Stimulated activated CD4-positive, alpha-beta T cell treated with anti-CD3 and anti-CD28 coated beads, Interleukin-1b, Interleukin-23, amount 100 ng/mL, for 1 hour (primary cell): ENCODE results near the gene FGF12.

ENCODE experiments used
- DNase-seq, 2 donors: peaks; one replicate each; pipeline ENCODE4 v3.0.0-alpha.2; 2020; ENCODE audit warnings: low read depth in 2 of 2

The FGF12 gene

DNA sequence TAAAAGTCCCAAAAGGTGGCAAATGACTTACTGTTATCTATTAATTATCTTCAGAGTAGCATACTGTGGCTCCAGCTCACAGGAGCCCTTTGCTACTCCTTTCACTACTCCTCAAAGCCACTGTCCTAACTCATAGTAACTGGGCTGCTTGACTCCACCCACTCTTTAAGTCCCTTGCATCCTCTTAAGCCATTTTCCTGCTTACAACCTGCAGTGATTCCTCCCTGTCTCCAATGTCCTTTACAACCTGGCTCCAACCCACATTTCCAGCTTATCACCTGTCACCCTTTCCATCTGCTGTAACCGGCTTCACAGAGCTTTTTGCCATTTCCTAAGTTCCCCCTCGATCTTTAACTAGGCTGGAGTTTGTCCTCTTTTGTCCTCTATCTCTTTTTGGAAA is 388.1 kb downstream of the FGF12 start:
- DNase-seq, result no peak

DNA sequence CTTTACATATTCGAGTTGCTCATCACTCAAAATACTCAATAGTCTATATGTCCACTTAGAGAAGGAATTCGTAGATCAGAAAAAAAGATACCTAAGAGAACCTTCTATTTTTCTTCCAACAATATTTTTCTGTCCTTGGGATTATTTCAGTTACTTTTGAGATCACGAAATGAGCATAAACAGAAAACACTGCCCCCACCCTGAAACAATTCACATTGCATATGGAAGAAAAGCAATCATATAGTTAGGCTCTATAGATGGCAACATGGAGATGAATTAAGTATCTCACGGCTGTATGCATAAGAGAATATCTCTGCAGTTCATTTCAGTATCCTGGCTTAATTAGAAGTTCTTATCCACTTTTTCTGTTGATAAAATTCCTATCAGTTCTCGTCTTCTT is 391.1 kb downstream of the FGF12 start:
- DNase-seq, result no peak

DNA sequence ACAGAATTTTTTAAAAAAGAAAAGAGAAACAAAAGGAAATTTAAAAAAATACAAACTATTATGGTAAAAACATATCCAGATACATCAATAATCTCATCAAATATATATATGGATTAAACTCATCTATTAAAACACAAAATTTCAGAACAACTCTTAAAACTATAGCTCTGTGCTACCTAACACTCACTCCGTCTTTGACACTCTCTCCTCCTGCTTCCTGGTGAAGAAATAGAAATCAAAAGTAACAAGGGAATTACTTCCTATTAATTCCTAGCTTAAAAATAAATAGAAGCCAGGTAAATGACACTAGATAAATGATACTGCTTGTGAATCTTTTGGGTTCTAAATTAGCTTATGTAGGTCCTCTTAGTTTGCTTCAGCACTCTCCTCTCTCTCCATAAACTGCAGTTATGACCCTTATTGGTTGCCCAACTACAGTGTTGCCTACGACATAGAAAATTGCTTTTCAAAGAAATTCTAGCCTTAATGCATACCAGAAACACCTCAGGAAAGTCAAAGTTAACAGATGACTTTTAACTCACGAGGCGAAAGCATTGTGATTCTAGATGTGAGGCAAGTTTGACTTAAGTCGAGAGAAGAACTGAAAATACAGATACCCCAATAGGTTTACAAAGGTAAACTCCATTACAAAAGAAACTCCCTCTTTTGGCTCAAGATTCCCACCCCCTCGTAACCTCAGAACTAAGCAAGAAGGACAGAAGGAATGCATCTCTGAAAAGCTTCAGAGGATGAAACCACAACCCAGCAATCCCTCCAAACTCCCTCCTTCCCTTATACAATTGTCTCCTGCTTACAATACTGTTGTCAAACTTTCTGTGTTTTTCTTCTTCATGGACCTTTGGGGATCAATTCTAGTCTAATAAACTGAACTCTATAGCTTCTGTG is 394.7 kb downstream of the FGF12 start:
- no peak for DNase-seq

DNA sequence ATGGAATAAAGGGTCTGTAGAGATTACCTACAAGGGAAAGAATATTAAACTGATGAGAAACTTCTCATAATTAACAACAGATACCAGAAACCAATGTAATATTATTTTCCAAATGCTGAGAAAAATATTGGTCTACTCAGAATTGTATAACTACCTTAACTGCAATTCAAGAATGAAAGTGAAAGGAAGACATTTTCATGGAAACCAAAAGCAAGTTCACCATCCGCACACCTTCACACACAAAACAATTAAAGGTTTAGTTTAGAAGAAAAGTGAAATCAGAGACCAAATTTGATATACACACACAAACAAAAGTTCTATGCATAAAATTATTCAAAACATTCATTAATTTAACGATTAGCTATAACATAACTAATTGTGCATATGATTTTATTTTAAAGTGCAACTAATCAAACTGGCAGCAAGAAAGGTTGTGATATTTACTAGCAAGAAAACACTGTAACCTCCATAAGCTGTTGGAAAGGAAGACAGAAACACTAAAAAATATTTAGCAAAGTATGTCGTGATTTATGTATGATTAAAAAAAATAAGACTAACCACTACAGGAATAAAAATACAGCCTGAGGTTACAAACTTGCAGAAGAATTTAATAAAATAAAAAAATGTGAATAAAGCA is 395.5 kb downstream of the FGF12 start:
- DNase-seq, result no peak

DNA sequence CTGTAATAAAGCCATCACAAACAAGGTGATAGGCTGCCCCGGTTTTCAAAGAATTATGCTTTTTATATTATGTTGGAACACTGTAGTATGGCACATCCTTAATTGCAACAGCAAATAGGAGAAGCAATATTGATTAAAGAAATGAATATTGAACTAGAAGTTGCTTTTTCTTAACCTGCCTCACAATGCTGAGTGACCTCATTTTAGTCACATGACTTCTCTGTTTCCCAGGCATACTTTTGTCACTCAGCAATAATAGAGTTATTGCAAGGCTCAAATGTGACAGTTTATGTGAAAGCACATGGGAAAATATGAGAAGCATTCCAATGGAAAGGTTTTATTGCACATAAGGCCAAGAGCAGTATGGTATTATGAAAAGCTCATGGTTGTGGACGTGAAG is 400.7 kb downstream of the FGF12 start:
- DNase-seq, result no peak

DNA sequence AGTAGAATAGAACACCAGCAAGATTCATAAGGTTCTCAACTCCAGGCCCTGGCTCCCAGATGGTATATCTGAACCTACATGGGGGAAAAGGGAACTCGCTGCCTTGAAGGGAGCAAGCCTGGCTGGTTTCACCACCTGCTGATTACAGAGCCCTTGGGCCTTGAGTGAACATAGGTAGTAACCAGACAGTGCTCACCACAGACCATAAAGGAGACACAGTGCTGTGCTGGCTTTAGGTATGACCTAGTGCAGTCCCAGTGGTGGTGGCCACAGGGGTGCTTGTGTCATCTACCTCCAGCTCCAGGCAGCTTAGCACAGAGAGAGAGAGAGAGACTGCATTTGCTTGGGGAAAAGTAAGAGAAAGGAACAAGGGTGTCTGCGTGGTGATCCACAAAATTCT is 409.8 kb downstream of the FGF12 start:
- no peak for DNase-seq

DNA sequence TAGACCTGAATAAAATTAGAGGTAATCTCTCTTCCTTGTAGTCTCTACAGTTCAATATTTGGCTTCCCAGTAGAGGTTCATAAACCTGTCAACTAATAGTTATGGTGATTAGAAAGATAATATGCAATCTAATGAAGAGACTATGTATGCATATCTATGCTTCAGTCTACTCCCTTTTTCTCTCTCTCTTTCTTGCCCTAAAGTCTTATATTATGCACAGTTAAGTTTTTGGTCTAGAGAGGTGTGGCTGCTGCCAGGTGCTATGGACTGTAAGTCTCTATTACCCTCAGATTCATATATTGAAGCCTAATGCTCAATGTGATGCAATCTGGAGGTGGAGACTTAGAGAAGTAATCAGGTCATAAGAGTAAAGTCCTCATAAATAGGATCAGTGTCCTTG is 413.7 kb downstream of the FGF12 start:
- no peak for DNase-seq

DNA sequence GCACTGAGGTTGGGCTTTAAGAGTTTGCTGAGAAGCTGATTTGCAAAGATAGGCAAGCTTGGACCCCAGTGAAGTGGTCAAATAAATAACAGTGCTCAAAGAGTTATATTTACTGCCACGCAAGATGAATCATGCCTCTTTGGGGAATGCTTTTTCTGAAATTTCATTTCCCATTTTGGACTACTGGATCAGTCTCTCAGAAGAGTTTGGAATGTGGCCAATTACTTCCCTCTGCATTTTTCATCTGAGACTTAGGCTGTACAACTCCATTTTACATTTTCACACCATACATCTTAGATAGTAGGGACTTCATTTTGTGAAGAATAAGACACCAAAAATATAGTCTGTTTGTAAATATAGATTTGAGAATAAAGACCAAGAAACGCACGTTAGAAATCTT is 419.7 kb downstream of the FGF12 start:
- no peak for DNase-seq

DNA sequence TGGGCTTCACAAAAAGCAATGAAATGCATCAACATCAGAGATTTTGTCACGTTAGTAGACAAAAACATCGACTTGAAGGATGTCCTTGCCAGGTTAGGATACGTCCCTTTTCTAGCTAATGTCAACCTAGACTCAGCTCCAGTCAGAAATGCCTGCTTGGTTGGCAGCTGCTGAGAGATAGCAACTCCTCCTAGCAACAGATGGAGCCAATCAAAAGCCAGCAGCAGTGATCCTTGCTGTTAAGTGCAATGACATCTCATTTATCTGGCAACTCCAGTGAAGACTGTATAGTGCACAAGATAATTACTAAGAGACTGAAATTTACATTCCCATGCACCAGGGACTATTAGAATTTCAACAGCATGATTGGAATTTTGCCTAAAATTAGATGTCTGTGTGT is 424.1 kb downstream of the FGF12 start:
- DNase-seq, result no peak

DNA sequence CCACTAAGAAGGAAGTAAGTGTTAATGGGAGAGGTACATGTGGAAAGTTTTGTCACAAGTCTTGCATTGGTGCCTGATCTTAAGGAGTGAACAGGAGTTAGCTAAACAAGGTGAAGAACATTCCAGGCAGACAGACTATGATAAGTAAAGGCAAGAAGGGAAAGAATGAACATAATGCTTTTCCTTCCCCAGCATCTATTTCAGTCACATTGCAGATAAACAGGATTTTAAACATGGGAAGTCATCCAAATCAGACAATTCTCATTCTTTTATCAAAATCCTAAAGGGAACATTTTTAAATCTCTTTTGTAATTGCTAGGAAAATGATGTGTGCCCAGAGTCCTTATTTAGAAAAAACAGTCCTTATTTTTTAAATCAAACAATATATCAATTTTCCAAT is 424.6 kb downstream of the FGF12 start:
- no peak for DNase-seq

DNA sequence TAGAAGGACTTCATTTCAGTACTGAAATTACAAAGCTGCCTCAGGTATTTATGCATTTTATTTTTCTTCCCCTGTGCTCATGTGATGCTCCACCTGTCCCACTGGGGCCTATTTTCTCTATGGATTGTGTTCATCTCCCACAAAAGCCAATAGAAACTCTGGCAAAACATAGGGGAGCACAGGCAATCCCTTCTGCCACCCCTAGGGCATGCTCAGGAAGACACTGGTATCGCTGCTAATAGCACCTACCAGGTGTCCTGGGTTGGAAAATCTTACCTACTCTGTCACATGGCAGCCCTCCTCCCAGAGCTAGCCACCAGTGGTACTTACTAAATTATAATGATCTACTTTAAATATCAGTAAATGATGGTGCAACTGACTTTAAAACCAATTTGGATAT is 427.4 kb downstream of the FGF12 start:
- no peak for DNase-seq

DNA sequence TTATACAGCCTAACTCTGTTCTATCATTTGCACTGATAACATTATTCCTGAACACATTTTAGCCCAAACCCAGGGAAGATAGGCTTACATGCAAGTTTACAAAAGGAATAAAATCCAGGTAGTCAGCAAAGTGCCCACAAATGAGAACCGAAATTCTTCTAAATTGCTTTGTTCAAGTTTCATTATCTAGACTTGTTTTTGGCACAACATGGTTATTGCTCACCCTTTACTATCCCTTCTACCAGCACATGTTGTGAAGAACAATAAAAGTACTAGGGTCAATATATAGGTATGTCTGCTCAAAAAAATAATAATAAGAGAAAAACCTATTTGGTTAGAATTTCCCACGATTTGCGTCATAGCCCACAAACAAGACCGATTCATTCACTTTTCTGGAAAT is 430.5 kb downstream of the FGF12 start:
- no peak for DNase-seq

DNA sequence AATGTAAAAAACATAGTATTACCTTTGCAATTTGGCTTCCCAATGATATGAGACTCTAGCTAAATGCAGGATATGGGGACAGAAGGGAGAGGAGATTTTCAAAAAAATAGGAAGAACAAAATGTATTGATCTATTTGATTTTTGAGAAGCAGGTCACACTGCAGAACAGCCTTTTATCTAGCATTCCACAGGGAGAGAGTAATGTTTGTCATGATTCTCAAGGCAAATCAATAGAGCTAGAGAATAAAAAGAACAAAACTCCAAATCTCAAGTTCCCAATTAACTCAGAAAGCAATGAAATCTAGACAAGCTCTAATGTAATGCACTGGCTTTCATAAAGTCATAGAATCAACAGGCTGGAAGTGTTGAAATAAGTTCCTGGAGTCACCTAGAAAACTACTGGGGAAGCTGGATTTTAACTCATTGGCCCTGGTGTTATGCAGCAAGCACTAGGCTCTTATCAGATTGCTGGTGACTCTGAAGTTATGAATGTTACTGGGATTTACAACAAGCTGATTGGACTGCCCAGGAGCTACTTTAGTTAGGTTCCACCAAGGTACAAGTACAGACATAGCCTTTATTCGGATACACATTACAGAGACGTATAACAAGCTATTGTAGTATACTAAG is 442.8 kb downstream of the FGF12 start:
- no peak for DNase-seq

DNA sequence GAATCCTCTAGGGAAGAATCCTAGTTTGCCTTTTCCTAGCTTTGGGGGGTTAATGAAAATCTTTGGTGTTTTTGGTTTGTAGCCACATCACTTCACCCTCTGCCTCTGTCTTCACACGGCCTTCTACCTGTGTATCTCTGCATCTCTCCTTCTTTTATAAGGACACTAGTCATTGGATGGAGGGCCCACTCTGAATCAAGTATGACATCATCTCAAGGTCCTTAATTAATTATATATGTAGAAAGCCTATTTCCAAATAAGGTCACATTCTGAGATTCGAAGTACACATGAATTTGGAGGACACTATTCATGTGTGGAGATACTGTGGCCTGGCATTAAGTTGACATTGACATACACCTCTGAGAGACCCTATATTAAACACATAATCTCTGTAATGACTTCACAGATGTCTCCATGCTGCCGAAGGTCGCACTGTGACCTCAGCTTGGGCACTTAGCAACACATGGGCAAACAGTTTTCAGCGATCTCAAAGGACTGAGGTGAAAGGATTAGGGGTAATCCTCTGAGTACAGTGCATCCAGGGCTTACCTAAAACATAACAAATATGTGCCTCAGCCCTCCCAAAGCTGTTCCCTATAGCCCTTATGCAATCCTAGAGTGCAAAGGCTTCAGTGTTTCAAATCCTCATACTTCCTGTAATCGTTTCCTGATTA is 446.0 kb downstream of the FGF12 start:
- DNase-seq, result no peak

DNA sequence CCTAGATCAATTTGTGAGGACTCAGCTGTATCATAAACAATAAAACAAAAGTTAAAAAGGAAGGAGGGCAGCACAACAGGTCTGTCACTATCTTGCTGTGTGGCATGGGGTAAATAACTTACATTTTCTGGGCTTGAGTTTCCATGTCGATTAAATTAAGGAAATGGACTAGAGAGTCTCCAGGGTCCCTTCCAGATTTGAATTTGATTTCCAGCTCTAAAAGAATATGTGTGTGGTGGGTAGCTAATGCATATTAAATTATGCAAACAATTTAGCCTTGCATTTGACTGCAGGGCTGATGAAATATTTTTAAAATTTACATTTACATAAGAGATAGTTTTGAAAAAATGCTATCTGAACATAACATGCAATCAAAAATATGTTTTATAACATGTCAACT is 447.7 kb downstream of the FGF12 start:
- no peak for DNase-seq

DNA sequence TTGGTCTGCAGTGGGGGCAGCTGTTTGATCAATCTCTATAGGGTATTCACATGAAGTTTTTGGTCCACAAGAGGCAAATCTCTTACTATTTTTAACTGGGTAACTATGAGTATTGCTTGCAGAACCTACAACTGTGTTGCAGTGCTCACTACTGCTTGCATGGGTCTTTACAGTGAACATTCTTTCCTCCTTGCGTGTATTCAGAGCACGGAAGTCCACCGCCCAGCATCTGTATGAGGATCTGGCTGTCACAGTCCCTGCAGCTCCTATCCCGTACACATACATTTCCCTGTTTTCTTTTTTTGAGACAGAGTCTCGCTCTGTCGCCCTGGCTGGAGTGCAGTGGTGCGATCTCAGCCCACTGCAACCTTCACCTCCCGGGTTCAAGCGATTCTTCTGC is 449.9 kb downstream of the FGF12 start:
- DNase-seq, result no peak

DNA sequence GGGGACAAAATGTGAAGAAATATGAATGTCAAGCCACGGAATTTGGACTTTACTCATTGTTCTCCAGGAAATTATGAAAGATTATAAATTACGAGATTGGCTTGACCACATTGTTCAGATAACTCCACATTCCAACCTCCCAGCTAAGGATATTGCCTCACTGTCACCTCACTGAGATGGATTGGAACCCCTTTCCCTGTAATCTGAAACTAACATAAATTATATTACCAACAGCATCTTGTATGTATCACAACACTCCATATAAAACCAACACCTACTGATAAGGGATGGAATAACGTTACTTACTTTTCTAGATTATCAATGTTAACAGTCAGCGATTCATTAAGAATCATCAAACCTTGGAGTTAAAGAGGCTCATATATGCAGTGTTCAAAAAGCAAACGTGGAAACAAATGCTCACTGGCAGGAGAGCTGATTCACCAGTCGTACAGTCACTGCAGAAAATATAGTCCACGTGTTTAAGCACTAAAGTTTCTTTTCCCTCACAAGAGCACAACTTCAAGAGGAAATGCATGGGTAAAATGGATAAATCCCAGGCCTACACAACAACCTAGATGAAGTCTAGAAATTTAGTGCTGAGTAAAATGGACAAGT is 451.5 kb downstream of the FGF12 start:
- DNase-seq, result no peak

DNA sequence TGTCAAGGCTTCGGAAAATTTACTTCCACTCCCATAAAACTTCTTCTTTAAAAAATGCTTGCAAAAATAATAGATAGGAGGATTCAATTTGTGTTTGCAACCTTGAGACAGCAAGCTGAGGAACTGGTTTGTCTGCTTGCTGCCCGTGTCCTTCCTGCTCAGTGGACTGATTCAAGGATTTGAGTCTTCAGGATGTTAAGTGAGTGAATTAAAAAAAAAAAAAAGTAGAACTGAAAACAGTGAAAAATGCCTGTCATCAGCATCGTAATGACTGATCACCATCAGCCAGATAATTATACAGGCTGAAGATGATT is 453.7 kb downstream of the FGF12 start:
- no peak for DNase-seq

DNA sequence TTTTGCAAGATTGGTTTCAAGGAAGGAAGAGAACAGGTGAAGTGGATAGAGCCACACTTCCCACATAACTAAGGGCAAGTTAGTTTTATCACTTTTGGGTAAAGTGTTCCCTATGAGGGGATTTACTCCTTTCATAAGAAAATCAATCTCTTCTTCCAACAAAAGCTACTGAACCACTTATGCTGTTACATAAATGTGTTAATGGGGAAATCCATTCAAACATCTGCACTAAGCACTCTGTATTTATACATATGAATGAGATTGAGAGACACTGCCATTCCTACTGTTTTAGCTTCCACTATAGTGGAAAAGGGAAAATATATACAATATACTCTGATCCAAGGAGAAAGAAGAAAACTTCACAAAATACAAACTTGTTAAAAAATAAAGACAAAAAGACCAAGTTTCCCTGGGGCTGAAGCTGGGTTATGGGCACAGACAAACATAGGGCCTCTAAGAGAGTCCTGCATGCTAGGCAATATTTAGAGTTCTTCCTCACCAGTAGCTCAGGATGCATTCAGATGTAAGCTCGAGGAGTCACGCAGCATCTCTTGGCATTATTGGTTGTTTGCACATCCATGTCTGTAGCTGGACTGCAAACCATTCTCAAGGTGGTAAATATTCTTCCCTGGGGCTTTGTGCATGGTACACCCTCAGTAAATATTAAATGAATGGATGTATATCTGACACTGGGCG is 454.2 kb downstream of the FGF12 start:
- no peak for DNase-seq

DNA sequence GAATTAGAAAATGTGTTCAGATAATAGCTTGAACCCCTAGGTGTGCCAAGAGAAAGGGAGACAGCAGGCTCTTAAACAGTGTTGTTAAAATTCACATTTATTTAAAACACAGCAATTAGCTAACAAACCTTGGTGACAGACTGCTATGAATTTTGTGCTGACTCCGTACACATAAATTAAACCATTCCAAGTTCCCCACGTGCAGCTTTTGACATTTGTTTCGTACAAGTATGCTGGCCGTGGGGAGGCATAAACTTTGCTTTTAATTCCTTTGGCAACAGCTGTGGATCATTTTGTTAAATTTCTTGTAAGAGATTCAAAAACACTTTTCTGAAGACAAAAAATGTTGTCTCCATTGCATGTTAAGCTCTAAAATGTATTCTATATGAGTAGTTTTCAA is 465.3 kb downstream of the FGF12 start:
- DNase-seq, result no peak

DNA sequence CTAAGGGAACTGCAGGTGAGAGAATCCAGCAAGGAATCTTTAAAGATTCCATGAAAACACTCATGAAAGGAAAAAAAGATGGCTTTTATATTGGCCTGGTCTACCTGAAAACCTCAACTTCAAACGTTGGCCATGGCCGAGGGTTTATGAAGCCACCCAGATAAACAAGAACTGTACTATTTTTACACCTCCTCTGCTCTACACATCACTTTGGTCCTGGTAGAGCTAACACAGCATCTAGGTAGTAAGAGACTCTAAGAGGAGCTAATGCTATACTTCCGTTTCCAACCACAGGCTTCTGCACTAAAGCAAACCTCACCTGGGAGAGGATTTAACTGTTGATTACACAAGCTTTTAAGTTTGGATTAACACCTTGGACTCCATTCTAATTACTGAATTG is 466.2 kb downstream of the FGF12 start:
- no peak for DNase-seq
